IPS-18a (cell line): Measurements from ENCODE around the gene SYT13.

Experiments used
- H3K27ac ChIP-seq: one replicate; pipeline ENCODE4 v1.5.1; 2013; ENCODE audit warnings: low read length
- H3K27me3 ChIP-seq: one replicate; pipeline ENCODE4 v1.6.1; 2013; ENCODE audit warnings: mild to moderate bottlenecking, low read length; ENCODE audit not compliant: control insufficient read depth, insufficient read depth
- H3K36me3 ChIP-seq: one replicate; pipeline ENCODE4 v1.6.1; 2013; ENCODE audit warnings: low read depth, low read length; ENCODE audit not compliant: control insufficient read depth
- H3K4me1 ChIP-seq: one replicate; pipeline ENCODE4 v1.6.1; 2013; ENCODE audit warnings: low read depth, low read length; ENCODE audit not compliant: control insufficient read depth
- H3K4me3 ChIP-seq: one replicate; pipeline ENCODE4 v1.5.1; 2013; ENCODE audit warnings: low read length
- H3K9ac ChIP-seq: one replicate; pipeline ENCODE4 v1.6.1; 2013; ENCODE audit warnings: mild to moderate bottlenecking, low read length, moderate library complexity
- H3K9me3 ChIP-seq: one replicate; pipeline ENCODE4 v1.6.1; 2013; ENCODE audit warnings: low read depth, low read length; ENCODE audit not compliant: control insufficient read depth

The SYT13 gene

DNA sequence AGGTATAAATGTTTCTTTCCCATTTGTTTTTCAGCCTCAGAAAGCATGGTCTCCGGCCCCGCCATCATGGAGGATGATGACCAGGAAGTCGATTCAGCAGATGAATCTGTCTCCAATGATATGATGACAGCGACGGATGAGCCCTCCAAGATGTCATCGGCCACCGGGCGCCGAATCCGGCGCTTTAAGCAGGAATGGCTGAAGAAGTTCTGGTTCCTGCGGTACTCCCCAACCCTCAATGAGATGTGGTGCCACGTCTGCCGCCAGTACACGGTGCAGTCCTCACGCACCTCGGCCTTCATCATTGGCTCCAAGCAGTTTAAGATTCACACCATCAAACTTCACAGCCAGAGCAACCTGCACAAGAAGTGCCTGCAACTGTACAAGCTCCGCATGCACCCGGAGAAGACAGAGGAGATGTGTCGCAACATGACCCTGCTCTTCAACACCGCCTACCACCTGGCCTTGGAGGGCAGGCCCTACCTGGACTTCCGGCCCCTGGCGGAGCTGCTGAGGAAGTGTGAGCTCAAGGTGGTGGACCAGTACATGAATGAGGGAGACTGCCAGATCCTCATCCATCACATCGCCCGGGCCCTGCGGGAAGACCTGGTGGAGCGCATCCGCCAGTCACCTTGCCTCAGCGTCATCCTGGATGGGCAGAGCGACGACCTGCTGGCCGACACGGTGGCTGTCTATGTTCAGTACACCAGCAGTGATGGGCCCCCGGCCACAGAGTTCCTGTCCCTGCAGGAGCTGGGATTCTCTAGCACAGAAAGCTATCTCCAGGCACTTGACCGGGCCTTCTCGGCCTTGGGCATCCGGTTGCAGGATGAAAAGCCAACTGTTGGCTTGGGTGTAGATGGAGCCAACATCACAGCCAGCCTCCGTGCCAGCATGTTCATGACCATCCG lies 59.9 kb downstream of the SYT13 start:
- Histone ChIP-seq H3K9me3 (no peaks in the 10 kb centered on the region), H3K27me3 (no peaks in the 10 kb centered on the region), H3K36me3 (no peaks in the 10 kb centered on the region)

GRCh38 chr11:45225277-45225676 lies 60.9 kb downstream of the SYT13 start:
- no peaks in the 10 kb centered on the region for H3K4me1 ChIP-seq
- H3K4me3 ChIP-seq, result no peak overlapping the region
- H3K27ac ChIP-seq, result no peak overlapping the region
- H3K9ac ChIP-seq, result no peak overlapping the region
- no peaks in the 10 kb centered on the region for H3K27me3 ChIP-seq
- no peaks in the 10 kb centered on the region for H3K9me3 ChIP-seq
- no peaks in the 10 kb centered on the region for H3K36me3 ChIP-seq

More for the DNA sequence above, 59.9 kb downstream of the SYT13 start:
- Histone ChIP-seq H3K4me1 (no peaks in the 10 kb centered on the region), H3K9ac (no peak overlapping the region), H3K4me3 (no peak overlapping the region), H3K27ac (no peak overlapping the region)

GRCh38 chr11:45224766-45225165 lies 61.4 kb downstream of the SYT13 start:
- Histone ChIP-seq H3K9me3 (no peaks in the 10 kb centered on the region), H3K9ac (no peak overlapping the region), H3K27ac (no peak overlapping the region), H3K4me3 (no peak overlapping the region), H3K36me3 (no peaks in the 10 kb centered on the region), H3K27me3 (no peaks in the 10 kb centered on the region), H3K4me1 (no peaks in the 10 kb centered on the region)

DNA sequence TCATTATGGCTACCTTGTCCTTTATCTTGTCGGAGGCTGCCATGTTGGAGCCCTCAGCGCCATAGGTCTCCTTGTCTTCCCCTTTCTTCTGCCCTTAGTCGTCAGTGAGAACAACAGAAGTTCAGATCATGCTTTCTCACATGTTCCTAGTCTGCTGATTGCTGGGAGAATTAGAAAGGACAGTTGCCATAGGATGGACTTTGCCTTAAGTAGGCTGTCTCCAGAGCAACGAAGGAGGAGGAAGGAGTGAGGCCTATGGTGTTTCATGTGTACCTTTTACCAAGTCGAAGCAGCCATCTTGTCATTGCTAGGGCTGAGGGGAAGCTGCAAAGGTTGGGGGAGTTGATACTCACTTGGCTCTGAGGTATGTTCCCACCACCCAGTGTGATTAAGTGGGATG lies 62.6 kb downstream of the SYT13 start:
- H3K4me3 ChIP-seq, result no peak overlapping the region
- H3K36me3 ChIP-seq, result no peaks in the 10 kb centered on the region
- no peaks in the 10 kb centered on the region for H3K4me1 ChIP-seq
- no peaks in the 10 kb centered on the region for H3K27me3 ChIP-seq
- H3K9ac ChIP-seq, result no peak overlapping the region
- H3K9me3 ChIP-seq, result no peaks in the 10 kb centered on the region
- no peak overlapping the region for H3K27ac ChIP-seq

DNA sequence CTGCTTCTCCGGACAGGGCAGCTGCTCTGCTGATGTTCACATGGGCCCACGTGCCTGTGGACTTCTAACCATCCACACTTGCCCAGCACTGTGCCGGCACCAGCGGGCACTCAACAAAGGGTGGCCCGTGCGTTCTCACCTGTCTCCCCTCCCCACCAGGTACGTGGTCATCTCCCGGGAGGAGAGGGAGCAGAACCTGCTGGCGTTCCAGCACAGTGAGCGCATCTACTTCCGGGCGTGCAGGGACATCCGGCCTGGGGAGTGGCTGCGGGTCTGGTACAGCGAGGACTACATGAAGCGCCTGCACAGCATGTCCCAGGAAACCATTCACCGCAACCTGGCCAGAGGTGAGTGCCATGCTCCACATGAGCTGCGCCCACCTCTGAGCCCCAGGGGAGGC lies 66.7 kb downstream of the SYT13 start:
- Histone ChIP-seq H3K4me1 (no peaks in the 10 kb centered on the region), H3K27me3 (no peaks in the 10 kb centered on the region), H3K9me3 (no peaks in the 10 kb centered on the region), H3K4me3 (no peak overlapping the region), H3K27ac (no peak overlapping the region), H3K36me3 (no peaks in the 10 kb centered on the region), H3K9ac (no peak overlapping the region)

DNA sequence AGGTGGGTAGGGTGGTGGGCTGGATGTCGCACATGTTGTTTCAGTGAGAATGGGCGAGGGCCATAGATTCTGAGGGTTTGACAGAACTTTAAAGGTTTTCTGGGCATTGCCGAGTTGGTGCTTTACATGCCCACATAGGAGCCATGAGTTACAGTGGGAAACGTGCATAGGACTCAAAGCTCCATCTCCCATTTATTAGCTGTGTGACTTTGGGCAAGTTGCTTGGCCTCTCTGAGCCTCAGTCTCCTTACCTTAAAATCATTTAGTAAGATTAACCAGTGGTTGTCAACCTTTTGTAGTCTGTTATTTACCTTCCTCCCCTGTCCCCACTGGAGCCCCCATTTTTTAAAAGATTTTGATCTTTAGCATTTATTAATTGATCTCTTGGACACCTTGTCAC lies 67.4 kb downstream of the SYT13 start:
- H3K4me1 ChIP-seq, result no peaks in the 10 kb centered on the region
- H3K9ac ChIP-seq, result no peak overlapping the region
- H3K4me3 ChIP-seq, result no peak overlapping the region
- H3K36me3 ChIP-seq, result no peaks in the 10 kb centered on the region
- no peaks in the 10 kb centered on the region for H3K9me3 ChIP-seq
- H3K27ac ChIP-seq, result no peak overlapping the region
- H3K27me3 ChIP-seq, result no peaks in the 10 kb centered on the region

DNA sequence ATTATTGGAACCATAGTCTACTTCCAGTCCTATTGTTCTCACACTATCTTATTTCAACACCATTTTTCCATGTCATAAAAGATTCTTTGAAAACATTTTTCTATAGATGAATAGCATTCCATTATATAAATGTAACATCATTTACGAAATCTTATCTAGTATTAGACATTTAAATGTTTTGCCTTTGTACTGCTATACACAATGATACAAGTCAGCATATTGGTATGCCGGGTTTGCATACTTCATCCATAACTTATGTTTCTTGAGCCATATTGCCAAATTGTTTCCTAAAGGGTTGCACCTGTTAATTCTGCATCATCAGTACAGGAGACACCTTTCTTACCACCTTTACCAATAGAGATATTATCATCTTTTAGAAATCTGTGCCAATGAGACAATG lies 68.2 kb downstream of the SYT13 start:
- Histone ChIP-seq H3K4me3 (no peak overlapping the region), H3K9me3 (no peaks in the 10 kb centered on the region)

GRCh38 chr11:45216901-45217300 lies 69.2 kb downstream of the SYT13 start:
- Histone ChIP-seq H3K27ac (no peak overlapping the region), H3K4me1 (no peaks in the 10 kb centered on the region), H3K36me3 (no peaks in the 10 kb centered on the region)

More for the DNA sequence above, 68.2 kb downstream of the SYT13 start:
- H3K27me3 ChIP-seq, result no peaks in the 10 kb centered on the region
- H3K36me3 ChIP-seq, result no peaks in the 10 kb centered on the region
- H3K9ac ChIP-seq, result no peak overlapping the region
- no peaks in the 10 kb centered on the region for H3K4me1 ChIP-seq
- no peak overlapping the region for H3K27ac ChIP-seq

DNA sequence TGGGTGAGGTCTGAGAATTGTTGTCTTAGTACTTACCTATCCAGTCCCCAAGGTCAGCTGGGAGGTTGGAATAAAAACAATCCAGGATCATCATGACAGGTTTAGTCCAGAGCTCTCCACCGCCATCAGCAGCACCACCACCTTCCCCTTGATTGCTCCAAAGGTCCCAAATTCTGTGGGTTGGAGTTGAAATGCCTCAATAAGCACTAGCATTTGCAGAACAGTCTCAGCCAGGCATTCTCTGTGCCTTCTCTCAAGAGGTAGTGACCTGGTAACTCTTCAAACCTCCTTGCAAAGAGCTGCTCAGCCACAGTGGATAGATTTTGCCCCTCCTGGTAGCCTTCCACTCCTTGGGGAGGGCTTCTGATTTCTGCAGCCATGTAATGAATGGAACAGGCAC lies 70.1 kb downstream of the SYT13 start:
- no peaks in the 10 kb centered on the region for H3K4me1 ChIP-seq
- H3K36me3 ChIP-seq, result no peaks in the 10 kb centered on the region
- H3K27ac ChIP-seq, result no peak overlapping the region
- no peak overlapping the region for H3K9ac ChIP-seq
- H3K27me3 ChIP-seq, result no peaks in the 10 kb centered on the region
- H3K9me3 ChIP-seq, result no peaks in the 10 kb centered on the region
- no peak overlapping the region for H3K4me3 ChIP-seq

More at GRCh38 chr11:45216901-45217300, 69.2 kb downstream of the SYT13 start:
- H3K4me3 ChIP-seq, result no peak overlapping the region
- no peaks in the 10 kb centered on the region for H3K9me3 ChIP-seq
- H3K27me3 ChIP-seq, result no peaks in the 10 kb centered on the region
- no peak overlapping the region for H3K9ac ChIP-seq

GRCh38 chr11:45215098-45215865 lies 70.9 kb downstream of the SYT13 start:
- Histone ChIP-seq H3K9ac (no peak overlapping the region), H3K27me3 (no peaks in the 10 kb centered on the region)

DNA sequence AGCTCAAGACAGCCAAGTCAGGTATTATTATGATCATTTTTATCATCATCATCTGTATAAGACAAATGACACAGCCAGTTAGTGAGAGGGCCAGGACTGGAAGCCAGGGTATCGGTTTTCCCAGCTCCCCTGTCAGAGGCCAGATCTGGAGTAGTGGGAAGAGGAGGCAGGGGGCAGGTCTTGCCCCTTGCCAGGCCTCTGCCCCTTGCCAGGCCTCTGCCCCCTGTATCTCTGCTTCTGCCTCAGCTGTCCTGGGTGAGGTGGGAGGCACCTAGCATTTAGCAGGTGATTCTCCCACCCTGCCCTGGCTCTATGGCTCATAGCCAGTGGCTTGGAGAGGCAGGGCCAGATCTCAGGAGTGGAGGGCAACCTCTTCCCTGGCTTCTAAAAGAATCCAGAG lies 72.4 kb downstream of the SYT13 start:
- H3K27me3 ChIP-seq, result no peaks in the 10 kb centered on the region
- no peaks in the 10 kb centered on the region for H3K9me3 ChIP-seq
- H3K4me1 ChIP-seq, result peaks cover 10% of the 10 kb centered on the region
- no peaks in the 10 kb centered on the region for H3K36me3 ChIP-seq
- no peak overlapping the region for H3K4me3 ChIP-seq
- no peak overlapping the region for H3K9ac ChIP-seq
- H3K27ac ChIP-seq, result no peak overlapping the region

More at GRCh38 chr11:45215098-45215865, 70.9 kb downstream of the SYT13 start:
- Histone ChIP-seq H3K4me1 (peaks cover 4% of the 10 kb centered on the region), H3K27ac (no peak overlapping the region), H3K9me3 (no peaks in the 10 kb centered on the region), H3K36me3 (no peaks in the 10 kb centered on the region), H3K4me3 (no peak overlapping the region)
